Pancreas (tissue), 10 donors: ENCODE measurements around the gene ITPKB. TPM values are rescaled to one million over a fixed set of nuclear protein-coding genes. Genes with fewer than 3 reads are reported as not detected.
"Not testable (repeated sequence)": the region's sequence is repeated elsewhere in the genome, so short reads cannot be mapped to it uniquely, and the experiment has no call there.

ENCODE experiments used
- ATAC-seq, 4 donors: fragments of 200-7000 bp; cut with Tn5 transposase; one replicate each; pipeline versions ENCODE4 v1.8.0 to v1.9.1; 2020; ENCODE audit warnings: mild to moderate bottlenecking in 4 of 4, moderate library complexity in 4 of 4
- DNase-seq, 6 donors: peaks; one replicate each; pipeline ENCODE4 v3.0.0-alpha.2; 2020
- FAIRE-seq: peaks from 2 replicates; lab custom pipeline; 2012; peaks lifted over from hg19 to GRCh38; lab: Jason Lieb, UNC
- H3K27ac ChIP-seq, 4 donors: fragments of 200-600 bp; sonication (generic); 1 replicate in 3 of 4; 2 replicates in 1 of 4; pipeline versions ENCODE4 v1.5.0 to v1.8.0; 2020
- H3K27me3 ChIP-seq, 4 donors: fragments of 200-600 bp; one replicate each; pipeline ENCODE4 v1.8.0; 2021
- H3K36me3 ChIP-seq, 3 donors: fragments of 200-600 bp; sonication (generic) in 1 of 3; one replicate each; pipeline versions ENCODE4 v1.5.0 to v1.8.0; 2020 to 2021
- H3K4me1 ChIP-seq, 3 donors: fragments of 200-600 bp; one replicate each; pipeline ENCODE4 v1.8.0; 2021
- H3K4me3 ChIP-seq, 4 donors: fragments of 200-600 bp; sonication (generic) in 2 of 4; one replicate each; pipeline versions ENCODE4 v1.5.0 to v1.8.0; 2020 to 2021
- H3K9me3 ChIP-seq, 4 donors: fragments of 200-600 bp; one replicate each; pipeline ENCODE4 v1.8.0; 2021
- WGBS, 2 donors: extraction: QIAGEN DNeasy Blood & Tissue Kit; methylation state at CpG; one replicate each; pipeline ENCODE4 v1.1.7; 2013; 5-methylcytosine and 5-hydroxymethylcytosine counted together
- intact Hi-C, 3 donors: fragments of 100-400 bp; cut with DNase I; formaldehyde crosslinking; loops; one replicate each; pipeline versions ENCODE4 v1.11.1 to v1.14.2; 2022
- polyA plus RNA-seq, 2 donors: library from polyadenylated mRNA; stranded (reverse); fragments of 200-250 nt; gene quantifications; one replicate each; pipeline ENCODE4 v1.2.3, GENCODE V29; 2013
- total RNA-seq, 6 donors: library from RNA; stranded (reverse); fragmentation: NEBNext Ultra II Directional in 4 of 6; extraction: Animal tissue kit (Norgen Biotek cat#: 25700) in 4 of 6; gene quantifications; one replicate each; pipeline versions ENCODE4 v1.2.1 to v1.2.4, GENCODE V29; 2021 to 2023
- TF ChIP-seq, protein P1 (sequence below), 4 donors: fragments of 200-600 bp; sonication (generic) in 3 of 4; IDR thresholded peaks; one replicate each; pipeline versions ENCODE4 v1.5.0 to v1.8.0; 2021; ENCODE audit warnings: antibody characterized with exemption in 4 of 4
- donor health status: healthy with polysubstance abuse.
- donor health status: DM: no; HTN: no; CAD: no; lungs with moderate emphysema.
- donor health status: DM: no; HTN: no; CAD: no.
- donor health status: control.
- donor health status: control.
- donor health status: Bipolar disorder and iron deficiency.
- donor health status: DM: yes; HTN: yes; CAD: no.
- donor health status: DM: no; HTN: no; CAD: no.
- donor health status: DM: no; HTN: no; CAD: no.
- donor health status: DM: yes; HTN: yes; CAD: no.

The ITPKB gene
- total and polyA plus RNA-seq, 8 donors, result 3.8 to 13.9 (median 5.5) TPM

DNA sequence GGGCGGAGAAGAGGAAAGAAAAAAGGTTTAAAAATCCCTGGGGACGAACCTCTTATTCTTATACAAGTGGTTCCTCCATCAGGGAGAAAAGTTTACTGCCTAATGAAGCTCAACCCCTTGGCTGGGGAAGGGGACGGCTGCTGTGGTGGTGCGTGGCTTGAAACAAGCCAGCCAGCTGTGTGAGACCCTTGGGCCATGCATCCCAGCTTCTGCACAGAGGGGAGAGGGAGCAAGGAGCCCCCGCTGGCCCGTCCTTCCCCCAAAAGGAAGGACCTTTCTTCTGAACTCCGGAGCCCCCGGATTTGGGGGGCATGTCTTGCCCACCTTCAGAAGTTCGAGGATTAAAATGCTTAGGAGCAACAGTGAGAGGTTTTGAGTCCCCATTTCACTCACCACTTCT is 123.2 kb downstream of the ITPKB start:
- intact Hi-C loops, result no loop called here
- Histone ChIP-seq H3K4me3 (no peak overlapping the region), H3K27ac (no peak overlapping the region), H3K9me3 (no peaks in the 10 kb centered on the region), H3K4me1 (no peaks in the 10 kb centered on the region), H3K36me3 (no peaks in the 10 kb centered on the region), H3K27me3 (no peaks in the 10 kb centered on the region)
- no peak for FAIRE-seq
- TF ChIP-seq, protein P1, sequence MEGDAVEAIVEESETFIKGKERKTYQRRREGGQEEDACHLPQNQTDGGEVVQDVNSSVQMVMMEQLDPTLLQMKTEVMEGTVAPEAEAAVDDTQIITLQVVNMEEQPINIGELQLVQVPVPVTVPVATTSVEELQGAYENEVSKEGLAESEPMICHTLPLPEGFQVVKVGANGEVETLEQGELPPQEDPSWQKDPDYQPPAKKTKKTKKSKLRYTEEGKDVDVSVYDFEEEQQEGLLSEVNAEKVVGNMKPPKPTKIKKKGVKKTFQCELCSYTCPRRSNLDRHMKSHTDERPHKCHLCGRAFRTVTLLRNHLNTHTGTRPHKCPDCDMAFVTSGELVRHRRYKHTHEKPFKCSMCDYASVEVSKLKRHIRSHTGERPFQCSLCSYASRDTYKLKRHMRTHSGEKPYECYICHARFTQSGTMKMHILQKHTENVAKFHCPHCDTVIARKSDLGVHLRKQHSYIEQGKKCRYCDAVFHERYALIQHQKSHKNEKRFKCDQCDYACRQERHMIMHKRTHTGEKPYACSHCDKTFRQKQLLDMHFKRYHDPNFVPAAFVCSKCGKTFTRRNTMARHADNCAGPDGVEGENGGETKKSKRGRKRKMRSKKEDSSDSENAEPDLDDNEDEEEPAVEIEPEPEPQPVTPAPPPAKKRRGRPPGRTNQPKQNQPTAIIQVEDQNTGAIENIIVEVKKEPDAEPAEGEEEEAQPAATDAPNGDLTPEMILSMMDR (IDR thresholded peaks at IDR 0.05), result no peak
- WGBS, 2 donors, result 81 to 85% methylated on average over 9 of the region's 9 CpGs
- no peak for ATAC-seq
- DNase-seq, result no peak

DNA sequence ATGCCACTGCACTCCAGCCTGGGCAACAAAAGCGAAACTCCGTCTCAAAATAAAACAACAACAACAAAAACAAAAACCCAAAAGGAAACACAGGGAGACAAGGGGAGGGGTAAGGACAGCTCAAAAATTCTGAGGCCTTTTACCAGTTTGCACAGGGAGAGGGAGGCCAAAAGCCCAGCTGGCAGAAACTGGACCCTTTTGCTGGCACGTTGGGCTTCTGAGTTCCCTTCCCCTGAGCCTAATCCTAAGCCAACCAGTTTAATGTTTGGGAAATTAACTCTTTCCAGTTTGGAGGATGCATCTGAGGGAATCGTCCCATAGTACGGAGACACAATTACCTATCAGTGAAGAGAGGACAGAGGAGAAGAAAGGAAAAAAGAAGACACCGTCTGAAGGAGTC is 127.1 kb downstream of the ITPKB start:
- intact Hi-C loops, ATAC-seq: not testable (repeated sequence)

DNA sequence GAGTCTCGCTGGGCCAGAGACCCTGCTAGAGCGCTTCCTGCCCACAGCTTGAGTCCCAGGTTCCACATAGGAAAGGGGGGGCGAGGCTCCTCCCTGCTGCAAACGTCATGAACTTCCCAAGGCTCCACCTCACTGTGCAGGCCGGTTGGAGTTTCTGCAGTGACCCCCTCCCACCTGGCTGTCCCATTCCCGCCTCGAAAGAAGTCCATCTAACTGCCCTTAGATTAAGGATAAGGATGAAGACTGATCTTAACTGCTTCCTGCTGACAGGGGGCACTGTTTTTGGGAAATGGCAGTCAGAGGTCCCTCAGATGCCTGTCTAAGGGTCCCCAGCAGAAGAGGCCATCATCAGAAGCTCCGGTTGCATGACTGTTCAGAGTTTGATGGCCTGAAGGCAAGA is 127.8 kb downstream of the ITPKB start:
- Histone ChIP-seq H3K36me3 (no peaks in the 10 kb centered on the region), H3K27me3 (no peaks in the 10 kb centered on the region), H3K9me3 (no peaks in the 10 kb centered on the region), H3K27ac (no peak overlapping the region), H3K4me1 (no peaks in the 10 kb centered on the region), H3K4me3 (no peak overlapping the region)
- TF ChIP-seq, protein P1 (IDR thresholded peaks at IDR 0.05), result no peak
- 66 to 67% methylated on average over 8 of the region's 8 CpGs for WGBS, 2 donors
- no peak for ATAC-seq
- no peak for DNase-seq
- intact Hi-C loops, result no loop called here
- FAIRE-seq, result no peak

More for the DNA sequence above, 127.1 kb downstream of the ITPKB start:
- H3K9me3 ChIP-seq, H3K4me3 ChIP-seq, H3K27ac ChIP-seq, DNase-seq, H3K27me3 ChIP-seq, FAIRE-seq, H3K36me3 ChIP-seq, H3K4me1 ChIP-seq: not testable (repeated sequence)
- 77 to 84% methylated on average over 6 of the region's 6 CpGs for WGBS, 2 donors

DNA sequence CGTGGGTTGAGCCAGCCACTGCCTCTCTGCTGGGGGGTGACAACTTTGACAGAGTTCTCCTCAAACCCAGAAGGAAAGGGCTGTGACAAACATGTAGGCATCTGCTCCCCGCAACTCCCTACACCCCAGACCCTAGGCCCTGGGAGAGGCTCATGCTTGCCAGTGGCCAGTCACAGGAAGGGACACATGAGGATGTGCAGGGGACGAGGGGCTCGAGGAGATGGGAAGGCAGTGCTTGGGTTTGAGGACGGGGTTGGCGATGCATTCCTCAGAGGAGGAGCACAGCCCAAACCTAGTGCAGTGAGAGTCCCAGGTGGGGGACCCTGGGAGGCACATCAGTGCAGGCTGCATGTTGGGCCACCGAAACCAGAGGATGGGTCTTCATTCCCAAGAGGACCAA is 128.4 kb downstream of the ITPKB start:
- Histone ChIP-seq H3K27ac (no peak overlapping the region), H3K27me3 (no peaks in the 10 kb centered on the region), H3K4me1 (no peaks in the 10 kb centered on the region), H3K4me3 (no peak overlapping the region), H3K36me3 (no peaks in the 10 kb centered on the region), H3K9me3 (no peaks in the 10 kb centered on the region)
- DNase-seq, result no peak
- ATAC-seq, result no peak
- intact Hi-C loops, result no loop called here
- WGBS, 2 donors, result 71 to 79% methylated on average over 7 of the region's 7 CpGs
- no peak for FAIRE-seq
- TF ChIP-seq, protein P1 (IDR thresholded peaks at IDR 0.05), result no peak

DNA sequence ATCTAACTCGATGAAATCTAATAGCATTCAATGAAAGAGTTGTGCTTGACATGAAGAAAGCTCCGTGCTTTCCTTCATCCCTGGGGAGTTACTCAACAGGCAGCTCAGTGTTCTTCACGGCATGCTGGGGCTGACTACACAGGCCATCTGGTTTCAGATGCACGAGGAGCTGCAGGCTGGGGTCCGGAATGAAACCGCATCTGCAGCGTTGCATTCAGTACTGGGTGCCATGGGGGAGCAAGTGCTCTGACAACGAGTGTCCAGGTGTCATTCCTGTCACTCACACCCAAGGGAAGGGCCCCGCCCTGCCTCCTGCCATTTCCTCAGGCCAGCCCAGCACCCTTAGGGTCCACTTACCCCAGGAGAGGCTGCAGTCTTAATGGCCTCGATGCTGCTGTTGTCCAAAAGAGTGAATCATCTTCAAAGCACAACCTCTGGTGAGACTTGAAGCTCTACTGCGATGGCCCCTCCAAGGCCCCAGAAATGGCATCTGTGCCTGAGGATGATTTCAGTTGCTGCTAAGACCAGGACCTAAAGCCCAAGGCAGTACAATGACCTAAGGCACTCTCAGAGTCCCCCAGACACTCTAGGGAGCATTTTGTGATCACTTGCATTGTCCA is 129.1 kb downstream of the ITPKB start:
- H3K27me3 ChIP-seq, result no peaks in the 10 kb centered on the region
- no peak overlapping the region for H3K27ac ChIP-seq
- no peak for FAIRE-seq
- peak in 1 of 4 donors; percentile 29 for ATAC-seq
- TF ChIP-seq, protein P1 (IDR thresholded peaks at IDR 0.05), result no peak
- H3K9me3 ChIP-seq, result no peaks in the 10 kb centered on the region
- no peaks in the 10 kb centered on the region for H3K4me1 ChIP-seq
- WGBS, 2 donors, result 72 to 73% methylated on average over 11 of the region's 11 CpGs
- H3K36me3 ChIP-seq, result no peaks in the 10 kb centered on the region
- H3K4me3 ChIP-seq, result no peak overlapping the region
- intact Hi-C loops, result loop anchor here in 1 of 3 donors (10.0 kb wide), 1 partner anchor 185 kb away; no protein-coding TSS in a partner anchor
- DNase-seq, result no peak
